H1 (cell line): Measurements from ENCODE around the gene BTK.

Source experiments
- POLR2A ChIP-seq, 2 experiments: IDR thresholded peaks; 1 replicate in 1 of 2; 2 replicates in 1 of 2; pipeline ENCODE4 v1.6.1; 2011; ENCODE audit warnings: low read depth in 2 of 2, low read length in 2 of 2, mild to moderate bottlenecking in 2 of 2; ENCODE audit errors: control extremely low read depth in 1 of 2
- POLR2AphosphoS5 ChIP-seq: IDR thresholded peaks from 2 replicates; pipeline ENCODE4 v1.6.1; 2011; ENCODE audit warnings: low read depth, low read length

GRCh38 chrX:101427954-101428353 lies 42.0 kb upstream of the BTK start:
- no peak for TF ChIP-seq POLR2A (IDR thresholded peaks at IDR 0.05; ENCODE audit: control extremely low read depth in 1 of 2, low read depth in 2 of 2, low read length in 2 of 2)
- TF ChIP-seq POLR2AphosphoS5, result no peak
